Stimulated activated CD4-positive, alpha-beta T cell treated with anti-CD3 and anti-CD28 coated beads, TNF-alpha, amount 100 ng/mL, for 24 hours (primary cell): Measurements from ENCODE around the gene ZBTB17.

Source experiments
- DNase-seq, 3 experiments: peaks; one replicate each; pipeline ENCODE4 v3.0.0-alpha.2; 2020; ENCODE audit warnings: low read depth in 3 of 3

Gene ZBTB17

DNA sequence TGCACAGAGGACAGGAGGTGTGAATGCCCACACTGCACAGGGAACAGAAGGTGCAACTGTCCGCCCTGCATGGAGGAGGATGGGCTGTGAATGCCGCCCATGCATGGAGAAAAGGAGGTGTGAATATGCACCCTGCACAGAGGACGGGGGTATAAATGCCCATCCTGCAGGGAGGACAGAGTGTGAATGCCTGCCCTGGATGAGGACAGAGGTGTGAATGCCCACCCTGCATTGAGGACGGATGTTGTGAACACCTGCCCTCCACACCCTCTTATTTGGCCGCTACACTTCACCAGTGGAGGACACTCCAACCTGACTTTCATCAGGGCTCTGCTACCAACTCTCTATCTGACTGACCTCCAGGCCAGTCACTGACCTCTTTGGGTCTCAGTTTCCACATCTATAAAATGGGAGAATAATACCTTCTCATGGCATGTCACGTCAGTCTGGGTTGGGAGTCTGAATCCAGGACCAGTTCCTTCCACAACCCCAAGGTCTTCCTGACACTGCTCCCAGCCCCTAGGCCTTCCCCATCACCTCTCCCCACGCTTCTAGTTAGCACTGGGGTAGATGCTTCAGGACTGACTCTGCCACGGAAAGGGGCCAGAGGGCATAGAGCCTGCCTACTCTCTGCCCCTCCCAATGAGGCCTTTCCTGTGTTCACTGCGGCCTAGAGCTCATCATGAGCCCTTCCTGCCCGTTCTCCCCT lies 28.4 kb downstream of the ZBTB17 start:
- DNase-seq: no peak

DNA sequence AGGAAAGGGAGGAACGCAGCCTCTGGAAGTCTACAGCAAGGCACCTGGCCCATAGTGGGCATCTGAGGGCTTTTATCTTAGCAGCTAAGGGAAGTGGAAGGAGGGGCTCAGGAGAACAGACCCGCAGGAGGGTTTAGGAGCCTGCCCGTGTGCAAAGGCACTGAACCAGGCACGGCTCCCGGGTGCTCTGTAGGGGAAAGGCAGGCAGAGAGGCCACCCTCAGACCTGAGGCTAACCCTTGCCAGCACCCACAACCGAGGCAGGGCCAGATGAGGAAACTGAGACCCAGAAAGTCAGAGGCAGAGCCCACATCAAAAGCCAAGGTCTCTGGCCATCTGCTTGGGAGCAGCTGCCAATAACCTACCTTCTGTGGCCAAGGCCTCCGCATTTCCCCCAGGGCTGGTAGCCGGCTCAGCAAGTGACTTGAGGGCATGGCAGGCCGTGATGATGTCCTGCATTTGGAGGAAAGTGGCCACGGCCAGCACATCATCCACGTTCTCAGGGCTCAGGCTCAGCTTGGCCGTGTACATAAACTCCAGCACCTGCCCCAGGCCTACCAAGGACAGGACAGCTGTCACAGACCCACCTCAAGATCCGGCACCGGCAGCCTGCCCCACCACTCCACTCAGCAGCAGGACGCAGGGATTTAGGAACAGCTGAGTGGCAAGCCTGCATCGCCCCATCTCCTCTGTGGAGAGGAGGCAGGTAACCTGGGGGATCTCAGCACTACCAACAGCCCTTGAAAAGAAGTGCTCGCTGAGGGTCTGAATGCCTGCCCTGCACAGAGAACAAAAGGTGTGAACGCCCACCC lies 29.1 kb downstream of the ZBTB17 start:
- no peak for DNase-seq

DNA sequence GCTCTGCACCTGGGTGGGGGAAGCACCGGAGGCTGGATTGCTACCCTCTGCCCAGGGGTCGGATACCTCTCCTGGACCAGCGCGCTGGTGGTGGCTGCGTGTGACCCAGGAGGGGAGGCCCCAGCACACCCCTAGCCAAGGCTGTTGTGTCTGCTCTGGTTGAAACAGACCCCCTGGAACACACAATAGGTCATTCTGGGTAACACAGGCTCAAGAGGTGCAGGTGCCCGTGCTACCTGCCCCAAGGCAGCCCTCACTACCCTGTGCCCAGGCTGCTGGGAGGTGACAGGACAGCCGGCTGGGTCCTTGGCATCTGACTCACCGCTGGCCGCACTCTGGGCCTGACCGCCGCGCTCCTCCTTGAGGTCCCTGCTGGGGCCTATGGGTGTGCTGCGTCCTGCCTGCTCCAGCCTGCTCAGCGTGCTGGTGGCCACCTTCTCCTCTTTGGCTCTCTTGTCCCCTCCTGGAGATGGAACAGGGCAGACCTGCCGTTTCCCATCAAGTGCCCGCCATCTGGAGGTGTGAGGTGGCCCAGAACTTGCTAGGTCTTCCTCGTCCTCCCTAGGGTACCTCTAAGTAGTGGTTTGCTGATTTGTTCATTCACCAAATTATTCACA lies 30.0 kb downstream of the ZBTB17 start:
- DNase-seq: no peak

DNA sequence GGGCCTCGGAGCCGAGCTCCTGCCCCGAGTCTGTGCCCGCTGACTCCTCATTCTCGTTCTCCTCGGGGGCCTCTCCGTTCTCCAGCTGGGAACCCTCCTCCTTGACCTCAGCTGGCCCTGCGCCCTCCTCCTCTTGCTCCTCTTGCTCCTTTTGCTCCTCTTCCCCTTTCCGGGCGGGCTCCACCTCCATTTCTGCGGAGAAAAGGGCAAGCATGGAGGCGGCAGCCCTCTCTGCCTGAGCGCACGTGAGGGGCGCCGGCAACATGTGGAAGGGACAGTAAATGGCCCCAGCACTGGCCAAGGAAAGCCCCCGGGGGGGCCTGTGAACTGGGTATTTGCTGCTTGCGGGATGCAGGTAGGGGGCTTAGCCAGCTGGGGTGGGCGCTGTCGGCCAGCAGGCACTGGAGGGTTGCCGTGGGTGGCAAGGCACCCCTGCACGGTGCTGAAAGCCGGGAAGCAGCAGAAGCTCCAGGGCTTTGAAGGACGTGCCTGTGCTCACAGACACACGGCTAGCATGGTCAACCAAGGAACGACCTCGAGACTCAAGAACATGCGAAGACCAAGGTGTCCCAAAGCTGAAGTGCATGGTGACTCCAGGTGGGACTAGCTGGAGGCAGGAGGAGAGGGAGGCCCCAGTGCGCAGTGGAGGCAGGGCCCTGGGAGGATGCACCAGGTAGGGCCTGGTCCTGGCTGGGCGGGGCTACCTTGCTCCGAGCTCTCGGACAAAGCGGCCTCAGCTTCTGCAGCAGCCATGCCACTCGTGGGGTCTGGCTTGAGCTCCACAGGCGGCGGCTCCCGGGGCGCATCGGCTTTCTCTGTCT lies 30.7 kb downstream of the ZBTB17 start:
- no peak for DNase-seq

DNA sequence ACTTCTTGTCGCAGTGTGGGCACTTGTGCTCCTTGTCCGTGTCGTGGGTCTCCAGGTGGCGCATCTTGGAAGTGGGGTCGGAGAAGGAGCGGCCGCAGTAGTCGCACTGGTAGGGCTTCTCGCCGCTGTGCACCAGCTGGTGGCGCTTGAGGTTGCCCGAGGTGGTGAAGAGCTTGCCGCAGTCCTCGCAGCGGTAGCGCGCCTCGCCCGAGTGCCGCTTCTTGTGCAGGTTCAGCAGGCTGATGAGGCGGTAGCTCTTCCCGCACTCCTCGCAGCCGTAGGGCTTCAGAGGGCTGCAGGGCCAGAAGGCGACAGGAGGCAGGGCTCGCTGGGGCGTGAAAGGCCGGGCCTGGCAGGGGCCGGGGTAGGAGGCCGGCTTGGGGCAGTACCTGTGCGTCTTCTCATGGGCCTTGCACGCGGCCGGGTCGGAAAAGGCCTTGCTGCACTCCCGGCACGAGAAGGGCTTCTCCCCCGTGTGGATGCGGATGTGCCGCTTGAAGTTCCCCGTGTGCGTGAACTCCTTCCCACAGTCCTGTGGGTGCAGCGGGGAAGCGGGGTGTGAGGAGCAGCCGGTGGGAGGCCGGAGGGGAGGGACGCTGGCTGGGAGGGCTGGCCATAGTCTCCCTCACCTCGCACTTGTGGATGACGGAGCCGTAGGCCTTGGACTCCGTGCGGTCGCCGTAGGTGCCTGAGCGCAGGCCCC lies 31.4 kb downstream of the ZBTB17 start:
- DNase-seq: no peak

DNA sequence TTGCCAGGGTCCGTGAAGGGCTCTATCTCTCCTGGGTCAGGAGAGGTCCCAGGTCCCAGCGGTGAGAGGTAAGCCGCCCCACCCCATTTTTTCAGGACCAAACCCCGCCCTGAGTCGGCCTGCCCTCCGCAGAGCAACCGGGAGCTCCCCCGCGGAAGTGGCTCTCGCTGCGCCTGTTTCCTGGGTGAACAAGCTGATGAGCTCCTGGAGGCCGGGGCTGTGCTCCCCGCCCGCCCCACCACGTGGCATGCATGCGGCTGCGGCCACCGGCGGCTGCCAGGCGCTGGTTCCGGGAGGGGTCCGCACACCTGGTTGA lies 32.0 kb downstream of the ZBTB17 start:
- DNase-seq: no peak

DNA sequence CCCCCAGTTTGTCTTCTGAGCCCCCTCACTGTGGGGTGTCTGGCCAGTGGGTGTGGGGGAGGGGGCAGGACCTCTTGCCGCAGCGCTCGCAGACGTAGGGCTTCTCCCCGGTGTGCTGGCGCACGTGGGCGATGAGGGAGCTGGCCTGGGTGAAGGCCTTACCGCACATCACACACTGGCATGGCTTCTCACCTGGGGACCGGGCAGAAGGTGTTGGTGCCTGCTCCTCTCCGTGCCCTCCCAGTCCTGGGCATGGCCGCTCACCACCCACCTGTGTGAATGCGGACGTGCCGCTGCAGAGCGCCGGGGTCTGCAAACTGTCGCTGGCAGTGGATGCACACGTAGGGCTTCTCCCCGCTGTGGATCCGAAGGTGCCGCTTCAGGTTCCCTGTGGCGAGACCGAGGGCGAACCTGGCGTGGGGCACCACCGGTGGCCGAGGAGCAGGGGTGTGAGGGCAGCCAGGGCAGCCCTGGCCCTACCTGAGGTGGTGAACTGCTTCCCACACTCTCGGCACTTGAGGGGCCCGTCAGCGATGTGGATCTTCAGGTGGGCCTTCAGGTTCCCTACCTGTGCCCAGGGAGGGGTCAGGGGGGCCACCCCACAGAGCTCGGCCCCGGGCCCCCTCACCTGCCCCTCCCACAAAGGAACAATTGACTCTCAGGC lies 32.4 kb downstream of the ZBTB17 start:
- DNase-seq: no peak

DNA sequence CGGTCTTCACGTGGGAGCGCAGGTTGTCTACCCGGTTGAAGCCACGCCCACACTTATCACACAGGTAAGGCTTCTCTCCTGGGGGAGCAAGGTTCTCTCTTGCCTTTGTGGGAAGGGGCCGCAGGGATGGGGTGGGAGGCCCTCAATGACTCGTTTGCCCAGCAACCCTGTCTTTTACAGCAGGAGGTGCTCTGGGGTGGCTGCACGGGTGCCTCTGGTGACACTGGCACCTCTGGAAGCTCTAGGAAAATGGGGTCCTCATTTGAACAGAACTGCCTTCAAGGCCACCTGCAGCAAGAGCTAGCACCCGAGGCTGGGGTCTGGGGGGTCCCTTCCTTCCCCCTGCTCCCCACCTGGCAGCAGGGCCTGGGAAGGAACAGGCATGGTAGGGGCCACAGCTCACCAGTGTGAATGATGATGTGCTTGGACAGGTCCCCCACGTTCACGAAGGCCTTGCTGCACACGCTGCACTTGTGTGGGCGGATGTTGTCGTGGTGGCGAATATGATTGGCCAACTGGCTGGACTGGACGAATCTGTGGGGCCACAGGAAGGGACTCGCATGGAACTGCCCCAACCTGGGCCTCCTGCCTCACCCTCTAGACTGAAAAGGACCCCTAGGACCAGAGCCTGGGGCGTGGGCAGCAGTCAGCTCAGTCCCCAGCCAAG lies 33.1 kb downstream of the ZBTB17 start:
- no peak for DNase-seq

DNA sequence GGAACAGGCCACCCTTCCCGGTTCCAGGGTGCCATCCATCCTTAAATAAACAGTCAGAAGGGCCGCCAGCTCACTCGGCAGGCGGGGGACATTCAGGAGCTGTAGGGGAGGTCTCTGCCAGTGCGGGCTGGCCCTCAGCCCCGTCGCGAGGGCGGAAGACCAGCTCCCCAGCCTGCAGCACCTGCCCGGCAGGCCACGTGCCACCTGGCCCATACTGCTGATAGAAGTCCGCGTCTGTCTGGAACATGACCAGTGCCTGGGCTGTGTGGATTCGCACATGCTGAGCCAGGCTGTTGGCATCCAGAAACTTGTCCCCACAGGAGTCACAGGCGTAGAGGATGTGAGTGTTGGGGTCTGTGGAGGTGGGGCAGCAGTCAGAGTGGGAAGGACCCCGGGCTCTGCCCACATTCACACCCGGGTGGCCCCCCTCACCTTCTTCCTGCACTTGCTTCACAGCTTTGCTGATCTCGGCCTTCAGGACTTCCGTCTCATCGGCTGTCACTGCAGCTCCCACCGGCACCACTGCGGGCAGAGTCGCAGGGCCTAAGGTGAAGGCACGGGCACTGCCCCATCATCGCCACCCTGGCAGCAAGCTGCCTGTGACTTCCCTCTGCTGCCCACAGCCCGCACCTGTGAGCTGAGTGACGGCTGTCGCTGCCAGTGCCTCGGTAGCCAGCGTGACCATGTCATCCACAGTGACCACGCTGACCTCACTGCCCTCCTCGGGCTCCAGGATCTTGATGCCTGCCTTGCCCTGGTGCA lies 33.8 kb downstream of the ZBTB17 start:
- no peak for DNase-seq

DNA sequence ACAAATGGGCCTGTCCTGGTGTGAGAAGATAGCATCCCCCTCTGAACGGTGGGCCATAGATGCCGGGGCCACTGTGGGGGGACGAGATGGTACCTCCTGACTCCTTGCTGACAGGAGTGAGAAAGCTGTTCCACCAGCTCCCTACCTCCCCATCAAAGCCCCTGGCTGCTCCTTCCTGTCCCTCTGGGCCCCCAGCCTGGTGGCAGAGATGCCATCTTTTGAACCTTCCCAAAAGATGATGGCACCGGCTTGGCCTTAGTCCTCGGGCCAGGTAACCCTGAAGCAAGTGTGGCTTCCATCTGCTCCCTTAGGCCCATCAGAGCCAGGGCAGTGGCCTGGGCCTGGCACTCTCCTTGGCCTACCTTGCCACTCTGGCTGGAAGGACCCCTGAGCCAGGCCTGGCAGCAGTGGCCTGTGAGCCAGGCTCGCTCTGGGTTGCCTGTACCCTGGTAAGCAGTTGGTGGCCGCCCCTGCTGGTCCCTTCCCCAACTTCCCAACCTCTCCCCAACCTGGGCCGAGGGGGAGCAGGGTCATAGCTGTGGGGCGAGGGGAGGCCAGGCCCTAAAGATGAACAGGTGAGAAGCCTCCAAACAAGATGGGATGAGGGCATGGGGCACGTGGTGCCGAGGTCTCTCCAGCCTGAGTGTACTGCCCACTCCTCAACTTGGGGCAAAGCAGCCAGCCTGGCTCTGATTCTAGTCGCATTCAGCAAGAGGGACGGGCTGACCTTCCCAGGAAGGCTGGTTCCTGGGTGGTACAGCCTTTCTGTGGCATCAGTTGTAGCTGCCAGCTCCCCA lies 34.7 kb downstream of the ZBTB17 start:
- no peak for DNase-seq

DNA sequence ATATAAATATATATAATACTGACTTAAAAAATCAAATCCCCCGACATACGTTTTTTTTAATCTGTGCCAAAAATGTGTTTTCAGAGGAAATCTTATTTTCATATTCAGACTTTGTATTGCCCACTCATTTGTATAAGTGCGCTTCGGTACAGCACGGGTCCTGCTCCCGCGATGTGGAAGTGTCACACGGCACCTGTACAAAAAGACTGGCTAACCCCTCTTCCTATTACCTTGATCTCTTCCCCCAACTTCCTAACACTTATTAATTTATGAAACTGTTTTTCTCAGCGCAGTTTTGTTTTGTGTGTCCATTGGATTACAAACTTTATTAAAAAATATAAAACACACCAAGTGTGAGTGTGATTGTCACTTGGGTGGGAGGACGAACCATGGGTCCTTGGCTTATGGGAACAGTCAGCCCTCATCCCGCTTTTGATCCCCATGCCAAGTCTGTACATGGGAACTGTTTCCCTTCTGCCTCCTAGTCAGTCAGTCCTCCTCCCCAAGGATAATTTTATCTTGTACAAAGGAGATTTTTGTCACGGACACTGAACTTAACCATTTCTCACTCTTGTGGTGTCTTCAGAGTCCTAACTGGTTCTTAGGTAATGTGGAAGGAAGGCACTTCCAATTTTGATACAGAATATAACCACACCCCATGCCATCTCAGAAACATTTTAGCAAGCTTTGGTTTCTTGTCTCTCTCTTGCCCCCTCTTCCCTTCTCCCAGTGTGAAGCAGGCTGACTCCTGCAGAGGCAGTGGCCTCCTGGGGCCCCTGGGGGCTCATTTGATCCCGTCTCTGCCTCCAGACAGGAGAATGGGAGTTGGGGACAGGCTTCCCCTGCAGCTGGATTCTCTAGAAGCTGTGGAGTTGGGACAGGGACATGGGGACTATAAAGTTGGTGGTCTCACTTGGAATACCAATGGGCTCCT lies 35.5 kb downstream of the ZBTB17 start:
- no peak for DNase-seq

DNA sequence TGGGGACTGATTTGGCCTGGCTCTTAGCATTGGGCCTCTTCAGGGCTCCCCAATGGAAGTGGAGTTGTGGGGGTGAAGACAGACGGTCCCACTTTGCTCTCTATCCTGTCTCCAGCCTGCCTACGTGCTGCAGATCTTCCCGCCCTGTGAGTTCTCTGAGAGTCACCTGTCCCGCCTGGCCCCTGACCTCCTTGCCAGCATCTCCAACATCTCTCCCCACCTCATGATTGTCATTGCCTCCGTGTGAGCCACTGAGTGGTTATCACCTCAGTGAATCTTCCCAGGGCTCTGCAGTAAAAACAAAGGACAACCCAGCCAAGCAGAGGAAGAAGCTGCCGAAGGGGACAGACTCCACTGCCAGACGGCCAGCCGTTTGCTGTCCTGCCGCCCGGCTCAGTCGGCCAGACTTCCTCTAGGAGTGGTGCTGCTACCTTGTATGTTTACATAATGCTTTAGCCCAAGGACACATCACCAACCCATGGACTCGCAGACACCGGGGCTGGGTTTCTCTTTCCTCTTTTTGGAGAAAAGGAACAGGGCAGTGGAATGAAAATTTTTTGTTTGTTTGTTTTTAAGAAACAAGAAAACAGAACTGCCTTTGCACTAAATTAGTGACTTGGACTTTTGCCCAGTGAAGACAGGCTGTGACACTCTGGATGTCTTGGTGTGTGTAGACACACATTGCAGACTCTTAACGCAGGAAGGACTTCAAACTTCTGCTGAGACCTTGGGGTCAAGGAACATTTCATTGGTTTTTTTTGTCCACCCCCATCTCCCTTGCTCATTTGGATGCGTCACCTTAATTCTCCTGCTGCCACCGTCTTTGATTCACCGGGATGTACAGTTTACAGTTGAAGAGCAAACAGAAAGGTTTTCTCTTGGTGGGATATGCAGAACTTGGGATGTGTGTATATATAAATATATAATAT lies 36.5 kb downstream of the ZBTB17 start:
- DNase-seq: no peak

DNA sequence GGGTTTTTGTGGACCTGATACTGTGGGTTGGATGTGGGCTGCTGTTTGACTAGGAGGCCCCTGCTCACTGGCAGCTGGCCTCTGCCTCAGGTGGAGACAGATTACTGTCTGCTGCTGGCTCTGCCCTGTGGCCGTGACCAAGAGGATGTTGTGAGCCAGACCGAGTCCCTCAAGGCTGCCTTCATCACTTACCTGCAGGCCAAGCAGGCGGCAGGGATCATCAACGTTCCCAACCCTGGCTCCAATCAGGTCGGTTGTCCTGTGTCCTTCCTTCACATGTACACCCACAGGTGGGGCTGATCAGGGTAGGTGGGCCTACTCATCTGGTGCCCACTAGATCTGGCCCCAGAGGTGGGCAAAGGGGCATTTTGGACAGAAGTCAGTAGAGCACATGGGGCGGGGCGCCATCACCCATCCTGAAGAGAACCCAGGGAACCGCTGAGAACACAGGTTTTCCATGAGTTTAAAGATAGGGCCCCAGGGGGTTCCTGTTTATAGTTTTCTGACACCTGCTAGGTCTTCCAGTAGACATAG lies 37.2 kb downstream of the ZBTB17 start:
- no peak for DNase-seq

DNA sequence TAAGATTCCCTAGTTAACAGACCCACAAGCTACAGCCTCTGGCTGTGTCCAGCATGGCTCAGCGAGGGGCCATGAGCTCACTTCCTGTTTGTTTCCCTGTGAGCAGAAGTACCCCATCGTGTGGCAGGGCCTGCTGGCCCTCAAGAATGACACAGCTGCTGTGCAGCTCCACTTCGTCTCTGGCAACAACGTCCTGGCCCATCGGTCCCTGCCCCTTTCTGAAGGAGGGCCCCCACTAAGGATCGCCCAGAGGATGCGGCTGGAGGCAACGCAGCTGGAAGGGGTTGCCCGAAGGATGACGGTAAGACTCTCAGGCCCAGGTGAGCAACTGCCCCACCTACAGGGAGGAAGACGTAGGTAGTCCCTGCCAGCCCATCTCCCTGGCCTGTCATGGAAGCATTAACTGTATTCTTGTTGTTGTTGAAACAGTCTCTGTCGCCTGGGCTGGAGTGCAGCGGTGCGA lies 38.2 kb downstream of the ZBTB17 start:
- no peak for DNase-seq

DNA sequence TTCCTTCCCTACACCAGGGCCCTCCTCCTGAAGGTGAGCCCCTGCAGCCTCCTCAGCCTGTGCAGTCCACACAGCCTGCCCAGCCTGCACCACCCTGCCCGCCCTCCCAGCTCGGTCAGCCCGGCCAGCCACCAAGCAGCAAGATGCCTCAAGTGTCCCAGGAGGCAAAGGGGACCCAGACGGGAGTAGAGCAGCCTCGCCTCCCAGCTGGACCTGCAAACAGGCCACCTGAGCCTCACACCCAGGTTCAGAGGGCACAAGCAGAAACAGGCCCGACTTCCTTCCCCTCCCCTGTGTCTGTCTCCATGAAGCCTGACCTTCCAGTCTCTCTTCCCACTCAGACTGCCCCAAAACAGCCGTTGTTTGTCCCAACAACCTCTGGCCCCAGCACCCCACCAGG lies 38.8 kb downstream of the ZBTB17 start:
- no peak for DNase-seq

DNA sequence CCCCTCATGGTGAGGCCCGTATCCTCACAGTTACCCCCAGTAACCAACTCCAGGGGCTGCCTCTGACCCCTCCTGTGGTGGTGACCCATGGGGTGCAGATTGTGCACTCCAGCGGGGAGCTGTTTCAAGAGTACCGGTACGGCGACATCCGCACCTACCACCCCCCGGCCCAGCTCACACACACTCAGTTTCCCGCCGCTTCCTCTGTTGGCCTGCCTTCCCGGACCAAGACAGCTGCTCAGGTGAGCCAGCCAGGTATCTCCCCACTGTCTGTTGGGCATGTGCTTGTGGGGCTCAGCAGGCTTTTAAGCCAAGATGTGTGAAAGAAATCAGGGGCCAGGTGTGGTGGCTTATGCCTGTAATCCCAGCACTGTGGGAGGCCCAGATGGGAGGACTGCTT lies 39.9 kb downstream of the ZBTB17 start:
- no peak for DNase-seq
